ENCODE measurements around the gene PIGA.

- TF ChIP-seq CTCF (IDR thresholded peaks at IDR 0.05): no peak
- TF ChIP-seq POLR2A (IDR thresholded peaks at IDR 0.05): peak in 1 of 2 donors; percentile 26
Observed at GRCh38 chrX:15269618-15270521, 65.5 kb downstream of the PIGA start, which contains the start of gene ASB9.
